B cell (primary cell): ENCODE results near the gene TSC22D1. TPM values are rescaled to one million over a fixed set of nuclear protein-coding genes. Genes with fewer than 3 reads are reported as not detected.

Source experiments
- ATAC-seq: fragments of 200-7000 bp; cut with Tn5 transposase; one replicate; pipeline ENCODE4 v1.10.0; 2021; ENCODE audit warnings: low read depth, mild to moderate bottlenecking, moderate number of reproducible peaks, moderate library complexity
- CTCF ChIA-PET: fragments of 350-600 bp; sonication (Branson Sonifier 250); formaldehyde crosslinking; loops from one replicate; lab custom pipeline; 2021; ENCODE audit warnings: antibody characterized with exemption, inconsistent platforms; lab: Charles Lee
- POLR2A ChIA-PET: fragments of 350-600 bp; sonication (Branson Sonifier 250); formaldehyde crosslinking; loops from one replicate; lab custom pipeline; 2021; ENCODE audit warnings: antibody characterized with exemption; lab: Charles Lee
- DNase-seq: peaks from one replicate; pipeline ENCODE4 v3.0.0; 2013
- H2AFZ ChIP-seq: 2 replicates; pipeline ENCODE4 v1.6.1; 2012; ENCODE audit warnings: mild to moderate bottlenecking, low read depth, low read length; ENCODE audit not compliant: insufficient read depth, poor library complexity, severe bottlenecking
- H3K27ac ChIP-seq, 2 donors: 1 replicate in 1 of 2; 2 replicates in 1 of 2; pipeline ENCODE4 v1.5.1; 2012 to 2013; ENCODE audit warnings: low read length in 2 of 2, mild to moderate bottlenecking in 2 of 2, moderate library complexity in 1 of 2
- H3K27me3 ChIP-seq, 4 experiments: fragments of 200-600 bp in 1 of 4; sonication (generic) in 1 of 4; replicated peaks in 1 of 4; 1 replicate in 2 of 4; 2 replicates in 2 of 4; pipeline versions ENCODE4 v1.6.1 to v1.7.0; 2013 to 2016; ENCODE audit warnings: low read length in 3 of 4, mild to moderate bottlenecking in 2 of 4, mixed read lengths in 1 of 4, moderate library complexity in 1 of 4; ENCODE audit not compliant: insufficient read depth in 4 of 4, control insufficient read depth in 3 of 4; ENCODE audit errors: control extremely low read depth in 1 of 4
- H3K36me3 ChIP-seq, 2 experiments: replicated peaks in 1 of 2; 1 replicate in 1 of 2; 2 replicates in 1 of 2; pipeline versions ENCODE4 v1.6.1 to v1.7.1; 2013; ENCODE audit warnings: low read length in 1 of 2; ENCODE audit not compliant: insufficient read depth in 2 of 2, control insufficient read depth in 1 of 2; ENCODE audit errors: control extremely low read depth in 1 of 2, extremely low read depth in 1 of 2
- H3K4me1 ChIP-seq, 2 donors: fragments of 200-600 bp in 1 of 2; sonication (generic) in 1 of 2; 1 replicate in 1 of 2; 2 replicates in 1 of 2; pipeline versions ENCODE4 v1.5.1 to v1.6.1; 2013 to 2017; ENCODE audit warnings: low read length in 2 of 2; ENCODE audit not compliant: control insufficient read depth in 2 of 2, insufficient read depth in 2 of 2
- H3K4me2 ChIP-seq: replicated peaks from 2 replicates; pipeline ENCODE3; 2012; ENCODE audit warnings: mild to moderate bottlenecking, low read depth, low read length; ENCODE audit not compliant: poor library complexity, severe bottlenecking
- H3K4me3 ChIP-seq, 5 experiments: fragments of 200-600 bp in 1 of 5; sonication (generic) in 1 of 5; 1 replicate in 3 of 5; 2 replicates in 2 of 5; pipeline versions ENCODE4 v1.5.1 to v1.7.0; 2011 to 2016; ENCODE audit warnings: low read length in 4 of 5, mild to moderate bottlenecking in 4 of 5, low read depth in 2 of 5, control low read depth in 1 of 5, moderate library complexity in 1 of 5; ENCODE audit not compliant: insufficient read depth in 1 of 5; ENCODE audit errors: control extremely low read depth in 1 of 5, extremely low read depth in 1 of 5
- H3K79me2 ChIP-seq: fragments of 200-600 bp; sonication (generic); one replicate; pipeline ENCODE4 v1.6.0; 2016; ENCODE audit warnings: low read length; ENCODE audit not compliant: control insufficient read depth, insufficient read depth
- H3K9ac ChIP-seq: fragments of 200-600 bp; sonication (generic); 2 replicates; pipeline ENCODE4 v1.6.1; 2017; ENCODE audit warnings: mild to moderate bottlenecking, low read length, moderate library complexity
- H3K9me3 ChIP-seq, 3 donors: one replicate each; pipeline versions ENCODE4 v1.6.1 to v1.7.1; 2013; ENCODE audit warnings: low read length in 2 of 3; ENCODE audit not compliant: control insufficient read depth in 2 of 3, insufficient read depth in 1 of 3; ENCODE audit errors: control extremely low read depth in 1 of 3
- H4K20me1 ChIP-seq: 2 replicates; pipeline ENCODE4 v1.6.0; 2012; ENCODE audit warnings: mild to moderate bottlenecking, low read length; ENCODE audit not compliant: insufficient read depth, control insufficient read depth, poor library complexity, severe bottlenecking
- H3K27ac Mint-ChIP-seq: one replicate; pipeline ENCODE4 v1.8.0; 2021; ENCODE audit warnings: mixed read lengths
- H3K27me3 Mint-ChIP-seq: one replicate; pipeline ENCODE4 v1.8.0; 2021; ENCODE audit warnings: mixed read lengths
- H3K4me1 Mint-ChIP-seq: one replicate; pipeline ENCODE4 v1.8.0; 2021; ENCODE audit warnings: mixed read lengths
- H3K4me3 Mint-ChIP-seq: one replicate; pipeline ENCODE4 v1.8.0; 2021; ENCODE audit warnings: mixed read lengths
- H3K9me3 Mint-ChIP-seq: one replicate; pipeline ENCODE4 v1.8.0; 2022; ENCODE audit warnings: mixed read lengths; ENCODE audit not compliant: insufficient read depth
- CTCF ChIP-seq: fragments of 200-600 bp; IDR thresholded peaks from one replicate; pipeline ENCODE4 v1.8.0; 2022; ENCODE audit warnings: antibody characterized with exemption, mild to moderate bottlenecking
- EZH2 ChIP-seq: IDR thresholded peaks from 2 replicates; pipeline ENCODE4 v1.6.1; 2012; ENCODE audit warnings: borderline replicate concordance, low read depth, mild to moderate bottlenecking, moderate library complexity, low read length; ENCODE audit not compliant: insufficient read depth, poor library complexity, severe bottlenecking
- WGBS: methylation state at CpG from one replicate; pipeline ENCODE4 v1.1.5; 2013; ENCODE audit warnings: missing lambda C conversion rate; ENCODE audit not compliant: insufficient coverage; 5-methylcytosine and 5-hydroxymethylcytosine counted together
- intact Hi-C: fragments of 100-400 bp; cut with micrococcal nuclease; formaldehyde crosslinking; loops from one replicate; pipeline ENCODE4 v1.10.0; 2022
- polyA plus RNA-seq: library from polyadenylated mRNA; depleted of rRNA; stranded (reverse); fragments of >200 nt; gene quantifications from 2 replicates; pipeline ENCODE4 v1.2.3, GENCODE V29; 2012
- total RNA-seq, 2 donors: library from RNA; stranded (reverse); fragments of 120-200 nt in 1 of 2; gene quantifications; 1 replicate in 1 of 2; 2 replicates in 1 of 2; pipeline versions ENCODE4 v1.2.3 to v1.2.4, GENCODE V29; 2013 to 2022

TSC22D1 gene
- total and polyA plus RNA-seq, 2 donors (not counting 1 experiment from before 2014, with no cell fraction given): 7.0 to 36.6 TPM

GRCh38 chr13:44506719-44507118, 69.4 kb downstream of the TSC22D1 start:
- ChIA-PET POLR2A (no interaction called here), CTCF (interaction anchor here (1.6 kb wide), 1 partner anchor 9 kb away, joined by 3 read pairs; no protein-coding TSS in a partner anchor)
- Histone ChIP-seq H3K4me3 (no peak overlapping the region), H3K4me1 (no peaks in the 10 kb centered on the region), H3K27ac (no peak overlapping the region), H3K9me3 (no peaks in the 10 kb centered on the region), H3K9ac (no peak overlapping the region), H3K4me2 (no peak overlapping the region), H3K79me2 (no peaks in the 10 kb centered on the region), H2AFZ (no peak overlapping the region), H3K27me3 (no peaks in the 10 kb centered on the region), H3K36me3 (no peaks in the 10 kb centered on the region), H4K20me1 (no peaks in the 10 kb centered on the region)
- H3K27ac Mint-ChIP-seq: no peak overlapping the region
- TF ChIP-seq EZH2 (no peak), CTCF (no peak)
- no peaks in the 10 kb centered on the region for H3K27me3 Mint-ChIP-seq
- 100% methylated on average over 1 of the region's 1 CpG for WGBS
- intact Hi-C loops: no loop called here
- H3K9me3 Mint-ChIP-seq: no peaks in the 10 kb centered on the region
- no peak overlapping the region for H3K4me3 Mint-ChIP-seq
- no peak for DNase-seq
- ATAC-seq: no peak
- no peaks in the 10 kb centered on the region for H3K4me1 Mint-ChIP-seq

DNA sequence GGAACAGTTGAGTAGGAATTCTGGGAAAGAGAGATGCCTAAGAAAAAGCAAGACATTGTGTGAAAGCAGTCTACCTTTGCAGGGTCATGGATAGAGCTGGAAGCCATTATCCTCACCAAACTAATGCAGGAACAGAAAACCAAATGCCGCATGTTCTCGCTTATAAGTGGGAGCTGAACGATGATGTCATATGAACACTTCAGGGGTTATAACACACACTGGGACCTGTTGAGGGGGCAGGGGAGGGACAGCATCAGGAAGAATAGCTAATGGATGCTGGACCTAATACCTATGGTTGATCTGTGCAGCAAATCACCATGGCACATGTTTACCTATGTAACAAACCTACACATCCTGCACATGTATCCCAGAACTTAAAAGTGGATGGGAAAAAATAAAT, 69.9 kb downstream of the TSC22D1 start:
- POLR2A ChIA-PET: no interaction called here
- Histone ChIP-seq H3K9me3 (no peaks in the 10 kb centered on the region), H4K20me1 (no peaks in the 10 kb centered on the region), H3K4me2 (no peak overlapping the region), H3K36me3 (no peaks in the 10 kb centered on the region), H2AFZ (no peak overlapping the region), H3K27ac (no peak overlapping the region), H3K4me3 (no peak overlapping the region), H3K79me2 (no peaks in the 10 kb centered on the region), H3K27me3 (no peaks in the 10 kb centered on the region), H3K9ac (no peak overlapping the region), H3K4me1 (no peaks in the 10 kb centered on the region)
- Mint-ChIP-seq H3K4me1 (no peaks in the 10 kb centered on the region), H3K27me3 (no peaks in the 10 kb centered on the region), H3K27ac (no peak overlapping the region), H3K9me3 (no peaks in the 10 kb centered on the region), H3K4me3 (no peak overlapping the region)
- ATAC-seq (no peak), DNase-seq (no peak)
- CTCF ChIA-PET: interaction anchor here (1.6 kb wide), 1 partner anchor 10 kb away, joined by 3 read pairs; no protein-coding TSS in a partner anchor
- no peak for TF ChIP-seq EZH2
- TF ChIP-seq CTCF: no peak
- intact Hi-C loops: no loop called here
- no CpG with 5 or more reads among the region's 3 CpGs for WGBS
